Mammary epithelial cell (primary cell): ENCODE measurements around the gene EYS.

Source experiments
- EZH2 ChIP-seq: IDR thresholded peaks from 2 replicates; pipeline ENCODE4 v1.6.1; 2012; ENCODE audit warnings: low read length, inconsistent platforms, borderline replicate concordance
- TF ChIP-seq, protein P1 (sequence below), 2 donors: IDR thresholded peaks in 1 of 2; conservative IDR thresholded peaks in 1 of 2; 2 replicates each; pipeline ENCODE4 v1.5.1; 2011 to 2012; ENCODE audit warnings: inconsistent platforms in 2 of 2, low read length in 2 of 2, mild to moderate bottlenecking in 2 of 2, control low read depth in 1 of 2, low read depth in 1 of 2; ENCODE audit not compliant: insufficient read depth in 1 of 2; ENCODE audit errors: extremely low read depth in 1 of 2

GRCh38 chr6:63940056-63940455 is 1767.0 kb downstream of the EYS start:
- TF ChIP-seq, protein P1, sequence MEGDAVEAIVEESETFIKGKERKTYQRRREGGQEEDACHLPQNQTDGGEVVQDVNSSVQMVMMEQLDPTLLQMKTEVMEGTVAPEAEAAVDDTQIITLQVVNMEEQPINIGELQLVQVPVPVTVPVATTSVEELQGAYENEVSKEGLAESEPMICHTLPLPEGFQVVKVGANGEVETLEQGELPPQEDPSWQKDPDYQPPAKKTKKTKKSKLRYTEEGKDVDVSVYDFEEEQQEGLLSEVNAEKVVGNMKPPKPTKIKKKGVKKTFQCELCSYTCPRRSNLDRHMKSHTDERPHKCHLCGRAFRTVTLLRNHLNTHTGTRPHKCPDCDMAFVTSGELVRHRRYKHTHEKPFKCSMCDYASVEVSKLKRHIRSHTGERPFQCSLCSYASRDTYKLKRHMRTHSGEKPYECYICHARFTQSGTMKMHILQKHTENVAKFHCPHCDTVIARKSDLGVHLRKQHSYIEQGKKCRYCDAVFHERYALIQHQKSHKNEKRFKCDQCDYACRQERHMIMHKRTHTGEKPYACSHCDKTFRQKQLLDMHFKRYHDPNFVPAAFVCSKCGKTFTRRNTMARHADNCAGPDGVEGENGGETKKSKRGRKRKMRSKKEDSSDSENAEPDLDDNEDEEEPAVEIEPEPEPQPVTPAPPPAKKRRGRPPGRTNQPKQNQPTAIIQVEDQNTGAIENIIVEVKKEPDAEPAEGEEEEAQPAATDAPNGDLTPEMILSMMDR (conservative IDR thresholded peaks at IDR 0.05 in 1 of 2, IDR thresholded peaks at IDR 0.05 in 1 of 2; ENCODE audit: extremely low read depth in 1 of 2, insufficient read depth in 1 of 2, low read depth in 1 of 2, low read length in 2 of 2): no peak
- no peak for TF ChIP-seq EZH2
